ENCODE results near the gene TMEM163. TPM values are rescaled to one million over a fixed set of nuclear protein-coding genes. Genes with fewer than 3 reads are reported as not detected.
A peak's percentile ranks its signal among the peaks of the same experiment; 100 is the strongest.

Gene TMEM163
- polyA plus RNA-seq, 3 donors, result 0.01 TPM; not detected in 2

- Histone ChIP-seq H3K79me2 (ENCODE audit: insufficient read depth, low read length) (no peaks in the 10 kb centered on the region), H3K4me2 (replicated peaks; ENCODE audit: extremely low read depth, low read length, poor library complexity, severe bottlenecking) (no peak overlapping the region), H3K36me3 (replicated peaks in 1 of 2; ENCODE audit: control insufficient read depth in 1 of 2, insufficient read depth in 2 of 2, low read length in 2 of 2) (peaks cover 3 to 19% of the 10 kb centered on the region in 2 donors), H3K9ac (ENCODE audit: insufficient read depth, low read length, poor library complexity, severe bottlenecking) (no peak overlapping the region), H3K4me1 (ENCODE audit: control insufficient read depth in 1 of 2, insufficient read depth in 2 of 2, low read length in 2 of 2) (no peaks in the 10 kb centered on the region), H4K20me1 (ENCODE audit: insufficient read depth, low read length) (no peaks in the 10 kb centered on the region), H3K4me3 (replicated peaks in 1 of 3; ENCODE audit: low read depth in 2 of 3, low read length in 3 of 3) (no peak overlapping the region), H3K9me3 (replicated peaks in 1 of 2; ENCODE audit: control insufficient read depth in 1 of 2, insufficient read depth in 1 of 2, low read length in 2 of 2) (no peaks in the 10 kb centered on the region), H3K27me3 (ENCODE audit: control insufficient read depth in 2 of 2, insufficient read depth in 2 of 2, low read length in 2 of 2) (no peaks in the 10 kb centered on the region), H3K27ac (ENCODE audit: low read depth in 1 of 2, low read length in 2 of 2) (no peak overlapping the region), H2AFZ (ENCODE audit: insufficient read depth, low read depth, low read length, poor library complexity, severe bottlenecking) (no peak overlapping the region)
- Mint-ChIP-seq H3K27ac (no peak overlapping the region), H3K4me3 (no peak overlapping the region), H3K4me1 (peaks cover 21% of the 10 kb centered on the region), H3K36me3 (peaks cover 28 to 40% of the 10 kb centered on the region in 2 donors), H3K9me3 (no peaks in the 10 kb centered on the region), H3K27me3 (ENCODE audit: low read depth in 3 of 3) (peaks cover 0 to 2% (median 0%) of the 10 kb centered on the region in 3 donors)
- TF ChIP-seq, protein P1, sequence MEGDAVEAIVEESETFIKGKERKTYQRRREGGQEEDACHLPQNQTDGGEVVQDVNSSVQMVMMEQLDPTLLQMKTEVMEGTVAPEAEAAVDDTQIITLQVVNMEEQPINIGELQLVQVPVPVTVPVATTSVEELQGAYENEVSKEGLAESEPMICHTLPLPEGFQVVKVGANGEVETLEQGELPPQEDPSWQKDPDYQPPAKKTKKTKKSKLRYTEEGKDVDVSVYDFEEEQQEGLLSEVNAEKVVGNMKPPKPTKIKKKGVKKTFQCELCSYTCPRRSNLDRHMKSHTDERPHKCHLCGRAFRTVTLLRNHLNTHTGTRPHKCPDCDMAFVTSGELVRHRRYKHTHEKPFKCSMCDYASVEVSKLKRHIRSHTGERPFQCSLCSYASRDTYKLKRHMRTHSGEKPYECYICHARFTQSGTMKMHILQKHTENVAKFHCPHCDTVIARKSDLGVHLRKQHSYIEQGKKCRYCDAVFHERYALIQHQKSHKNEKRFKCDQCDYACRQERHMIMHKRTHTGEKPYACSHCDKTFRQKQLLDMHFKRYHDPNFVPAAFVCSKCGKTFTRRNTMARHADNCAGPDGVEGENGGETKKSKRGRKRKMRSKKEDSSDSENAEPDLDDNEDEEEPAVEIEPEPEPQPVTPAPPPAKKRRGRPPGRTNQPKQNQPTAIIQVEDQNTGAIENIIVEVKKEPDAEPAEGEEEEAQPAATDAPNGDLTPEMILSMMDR (IDR thresholded peaks at IDR 0.05), result no peak
- 100% methylated on average over 5 of the region's 8 CpGs for WGBS (ENCODE audit: insufficient coverage)
- intact Hi-C loops (cut with micrococcal nuclease), result no loop called here
- no peak for DNase-seq
Observed at GRCh38 chr2:134412639-134412999, 306.2 kb downstream of the TMEM163 start.

- Histone ChIP-seq H3K4me2 (replicated peaks; ENCODE audit: extremely low read depth, low read length, poor library complexity, severe bottlenecking) (no peak overlapping the region), H3K27ac (ENCODE audit: low read depth in 1 of 2, low read length in 2 of 2) (peak overlapping the region in 1 of 2 donors; percentile 8), H3K9ac (ENCODE audit: insufficient read depth, low read length, poor library complexity, severe bottlenecking) (no peak overlapping the region)
Observed at GRCh38 chr2:134411828-134412638, 306.8 kb downstream of the TMEM163 start.

More at GRCh38 chr2:134411828-134412638, 306.8 kb downstream of the TMEM163 start:
- H4K20me1 ChIP-seq (ENCODE audit: insufficient read depth, low read length), result no peaks in the 10 kb centered on the region
- peaks cover 3 to 24% of the 10 kb centered on the region in 2 donors for H3K36me3 ChIP-seq (replicated peaks in 1 of 2; ENCODE audit: control insufficient read depth in 1 of 2, insufficient read depth in 2 of 2, low read length in 2 of 2)
- no peaks in the 10 kb centered on the region for H3K9me3 Mint-ChIP-seq
- H3K27me3 ChIP-seq (ENCODE audit: control insufficient read depth in 2 of 2, insufficient read depth in 2 of 2, low read length in 2 of 2), result no peaks in the 10 kb centered on the region
- H3K4me1 Mint-ChIP-seq, result peaks cover 27% of the 10 kb centered on the region
- peak overlapping the region in 1 of 7 donors; percentile 11 for H3K27ac Mint-ChIP-seq
- no peaks in the 10 kb centered on the region for H3K9me3 ChIP-seq (replicated peaks in 1 of 2; ENCODE audit: control insufficient read depth in 1 of 2, insufficient read depth in 1 of 2, low read length in 2 of 2)
- intact Hi-C loops (cut with micrococcal nuclease), result no loop called here
- TF ChIP-seq, protein P1 (IDR thresholded peaks at IDR 0.05), result peak; percentile 25
- H3K79me2 ChIP-seq (ENCODE audit: insufficient read depth, low read length), result no peaks in the 10 kb centered on the region
- no peak overlapping the region for H3K4me3 Mint-ChIP-seq
- H3K4me1 ChIP-seq (ENCODE audit: control insufficient read depth in 1 of 2, insufficient read depth in 2 of 2, low read length in 2 of 2), result no peaks in the 10 kb centered on the region
- H2AFZ ChIP-seq (ENCODE audit: insufficient read depth, low read depth, low read length, poor library complexity, severe bottlenecking), result no peak overlapping the region
- WGBS (ENCODE audit: insufficient coverage), result 0% methylated on average over 2 of the region's 8 CpGs
- peak; percentile 23 to 44 (median 25) for DNase-seq
- peaks cover 0 to 2% (median 0%) of the 10 kb centered on the region in 3 donors for H3K27me3 Mint-ChIP-seq (ENCODE audit: low read depth in 3 of 3)
- H3K4me3 ChIP-seq (replicated peaks in 1 of 3; ENCODE audit: low read depth in 2 of 3, low read length in 3 of 3), result no peak overlapping the region
- peaks cover 28 to 39% of the 10 kb centered on the region in 2 donors for H3K36me3 Mint-ChIP-seq
